ENCODE results near the gene ASB17.

DNA sequence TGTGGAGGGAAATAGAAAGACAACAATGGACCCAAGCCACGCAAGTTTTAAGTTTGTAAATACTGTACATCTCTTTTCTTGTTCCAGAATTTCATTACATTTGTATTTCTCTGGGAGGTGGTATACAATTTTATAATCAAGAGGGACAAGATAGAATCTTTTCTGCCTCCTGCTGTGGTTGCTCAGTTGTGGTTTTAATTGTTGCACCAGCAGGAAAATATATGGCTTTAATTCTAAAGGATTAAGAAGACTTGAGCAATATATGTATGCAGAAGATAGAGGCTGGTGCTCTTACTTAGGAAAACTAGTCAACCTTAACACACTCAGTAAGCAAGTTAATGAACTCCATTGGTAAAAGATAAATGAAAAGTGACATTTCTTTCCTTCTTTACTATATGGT lies 19.8 kb upstream of the ASB17 start:
- TF ChIP-seq LEF1 (IDR thresholded peaks at IDR 0.05; ENCODE audit: borderline replicate concordance), result no peak
- no peak for TF ChIP-seq SP1 (IDR thresholded peaks at IDR 0.05)
- no peak for TF ChIP-seq TARDBP (IDR thresholded peaks at IDR 0.05)
- TF ChIP-seq FOXM1 (IDR thresholded peaks at IDR 0.05; ENCODE audit: borderline replicate concordance), result no peak
- no peak for TF ChIP-seq ZNF384 (IDR thresholded peaks at IDR 0.05)
- no peak for TF ChIP-seq SUZ12 (IDR thresholded peaks at IDR 0.05)
- TF ChIP-seq FOXA1 (IDR thresholded peaks at IDR 0.05), result no peak
- no peak for TF ChIP-seq BHLHE40 (IDR thresholded peaks at IDR 0.05; ENCODE audit: borderline replicate concordance)
- no peak for TF ChIP-seq HDGF (IDR thresholded peaks at IDR 0.05; ENCODE audit: borderline replicate concordance)
- TF ChIP-seq, protein P1, sequence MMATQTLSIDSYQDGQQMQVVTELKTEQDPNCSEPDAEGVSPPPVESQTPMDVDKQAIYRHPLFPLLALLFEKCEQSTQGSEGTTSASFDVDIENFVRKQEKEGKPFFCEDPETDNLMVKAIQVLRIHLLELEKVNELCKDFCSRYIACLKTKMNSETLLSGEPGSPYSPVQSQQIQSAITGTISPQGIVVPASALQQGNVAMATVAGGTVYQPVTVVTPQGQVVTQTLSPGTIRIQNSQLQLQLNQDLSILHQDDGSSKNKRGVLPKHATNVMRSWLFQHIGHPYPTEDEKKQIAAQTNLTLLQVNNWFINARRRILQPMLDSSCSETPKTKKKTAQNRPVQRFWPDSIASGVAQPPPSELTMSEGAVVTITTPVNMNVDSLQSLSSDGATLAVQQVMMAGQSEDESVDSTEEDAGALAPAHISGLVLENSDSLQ (IDR thresholded peaks at IDR 0.05), result no peak
- no peak for TF ChIP-seq ELF4 (IDR thresholded peaks at IDR 0.05)
